ENCODE data around the gene IRF4.

Gene IRF4

DNA sequence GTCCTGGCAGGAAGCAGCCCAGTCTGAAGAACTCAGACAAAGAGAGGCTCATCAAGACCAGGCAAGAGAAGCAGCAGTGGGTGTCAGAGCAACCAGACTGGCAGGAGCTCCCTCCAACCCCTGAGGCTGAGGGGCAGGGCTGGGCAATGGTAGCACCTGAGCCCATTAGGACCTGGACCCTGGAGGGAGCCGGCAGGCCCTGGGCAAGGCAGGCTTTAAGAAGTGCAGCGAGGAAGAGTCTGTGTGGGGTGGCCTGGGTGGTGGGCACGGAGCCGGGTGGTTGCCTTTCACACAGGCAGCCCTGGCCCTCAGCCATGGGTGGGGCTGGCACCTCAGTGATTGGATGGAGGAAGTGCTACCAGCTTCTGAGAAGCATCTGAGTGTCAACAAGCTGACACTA, 33.1 kb upstream of the IRF4 start:
- no peak for DNase-seq (ENCODE audit: low read depth)
- no peak for TF ChIP-seq CTCF (IDR thresholded peaks at IDR 0.05; ENCODE audit: control insufficient read depth, insufficient read depth, low read depth, low read length, missing control alignments)
- no peak overlapping the region for H3K4me3 ChIP-seq (ENCODE audit: control insufficient read depth, low read depth, low read length)

GRCh38 chr6:358847-359246, 32.7 kb upstream of the IRF4 start:
- no peak for TF ChIP-seq CTCF (IDR thresholded peaks at IDR 0.05; ENCODE audit: control insufficient read depth, insufficient read depth, low read depth, low read length, missing control alignments)
- DNase-seq (ENCODE audit: low read depth), result no peak

DNA sequence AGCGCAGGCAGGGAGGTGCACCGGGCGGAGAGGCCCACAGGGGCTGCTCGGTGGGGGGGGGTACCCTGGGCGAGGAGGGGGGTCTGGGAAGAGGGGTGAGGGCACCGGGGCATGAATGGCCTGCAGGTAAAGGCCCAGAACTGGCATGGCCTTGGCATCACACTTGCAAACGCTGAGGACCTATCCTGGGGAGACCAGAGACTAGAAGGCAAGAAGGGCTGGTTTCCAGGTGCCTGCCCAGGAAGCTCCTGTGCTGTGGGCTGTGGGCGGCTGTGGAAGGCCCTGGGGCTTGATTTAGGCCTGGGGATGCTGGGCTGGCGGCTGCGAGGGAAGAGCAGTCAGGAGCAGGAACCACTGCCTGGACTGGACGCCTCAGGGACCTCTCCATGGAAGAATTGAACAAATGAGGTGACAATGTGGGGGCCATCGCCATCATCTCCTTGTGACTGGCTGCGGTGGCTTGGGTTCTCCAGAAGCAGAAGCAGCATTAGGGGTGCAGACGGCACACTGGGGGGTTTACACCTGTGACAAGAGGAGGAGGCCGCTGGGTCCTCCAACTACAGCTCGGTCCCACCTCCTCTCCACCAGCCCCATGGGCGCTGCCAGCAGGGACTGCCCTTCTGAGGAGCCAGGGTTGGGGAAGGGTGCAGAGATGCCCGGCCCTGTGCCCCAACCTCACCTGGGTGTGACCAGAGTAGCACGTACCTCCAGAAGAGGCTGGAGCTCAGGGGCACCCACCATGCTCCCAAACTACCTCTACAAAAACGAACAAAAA, 32.1 kb upstream of the IRF4 start:
- no peak for DNase-seq (ENCODE audit: low read depth)
- no peak overlapping the region for H3K4me3 ChIP-seq (ENCODE audit: control insufficient read depth, low read depth, low read length)
- TF ChIP-seq CTCF (IDR thresholded peaks at IDR 0.05; ENCODE audit: control insufficient read depth, insufficient read depth, low read depth, low read length, missing control alignments), result no peak

More at GRCh38 chr6:358847-359246, 32.7 kb upstream of the IRF4 start:
- no peak overlapping the region for H3K4me3 ChIP-seq (ENCODE audit: control insufficient read depth, low read depth, low read length)

- no peak for TF ChIP-seq CTCF (IDR thresholded peaks at IDR 0.05; ENCODE audit: control insufficient read depth, insufficient read depth, low read depth, low read length, missing control alignments)
- H3K4me3 ChIP-seq (ENCODE audit: control insufficient read depth, low read depth, low read length), result no peak overlapping the region
- no peak for DNase-seq (ENCODE audit: low read depth)
Observed at GRCh38 chr6:360349-360748, 31.2 kb upstream of the IRF4 start.

GRCh38 chr6:360764-361373, 30.7 kb upstream of the IRF4 start:
- TF ChIP-seq CTCF (IDR thresholded peaks at IDR 0.05; ENCODE audit: control insufficient read depth, insufficient read depth, low read depth, low read length, missing control alignments), result no peak
- no peak overlapping the region for H3K4me3 ChIP-seq (ENCODE audit: control insufficient read depth, low read depth, low read length)

GRCh38 chr6:361411-362132, 30.0 kb upstream of the IRF4 start:
- no peak overlapping the region for H3K4me3 ChIP-seq (ENCODE audit: control insufficient read depth, low read depth, low read length)
- TF ChIP-seq CTCF (IDR thresholded peaks at IDR 0.05; ENCODE audit: control insufficient read depth, insufficient read depth, low read depth, low read length, missing control alignments), result no peak
- DNase-seq (ENCODE audit: low read depth), result no peak

More at GRCh38 chr6:360764-361373, 30.7 kb upstream of the IRF4 start:
- no peak for DNase-seq (ENCODE audit: low read depth)

All from AG09309 (cell line).